Astrocyte (in vitro differentiated cells and primary cell): ENCODE data around the gene ROR2. TPM values are rescaled to one million over a fixed set of nuclear protein-coding genes. Genes with fewer than 3 reads are reported as not detected.
A peak's percentile ranks its signal among the peaks of the same experiment; 100 is the strongest.

Source experiments
- DNase-seq: peaks from one replicate; pipeline ENCODE4 v3.0.0-alpha.2; 2010; ENCODE audit warnings: low read depth
- FAIRE-seq: peaks from 2 replicates; lab custom pipeline; 2011; peaks lifted over from hg19 to GRCh38; lab: Jason Lieb, UNC
- H2AFZ ChIP-seq: 2 replicates; pipeline ENCODE4 v1.6.0; 2012; ENCODE audit warnings: low read depth, low read length, inconsistent platforms
- H3K27ac ChIP-seq: 2 replicates; pipeline ENCODE4 v1.5.1; 2011; ENCODE audit warnings: low read depth, low read length, inconsistent platforms
- H3K27me3 ChIP-seq: 2 replicates; pipeline ENCODE4 v1.6.0; 2011; ENCODE audit warnings: low read length, inconsistent platforms; ENCODE audit not compliant: insufficient read depth
- H3K36me3 ChIP-seq: 2 replicates; pipeline ENCODE4 v1.5.1; 2011; ENCODE audit warnings: low read length, inconsistent platforms; ENCODE audit not compliant: insufficient read depth
- H3K4me1 ChIP-seq: 2 replicates; pipeline ENCODE4 v1.5.1; 2011; ENCODE audit warnings: low read length, inconsistent platforms; ENCODE audit not compliant: insufficient read depth
- H3K4me2 ChIP-seq: 2 replicates; pipeline ENCODE4 v1.6.0; 2012; ENCODE audit warnings: low read length, inconsistent platforms
- H3K4me3 ChIP-seq: 2 replicates; pipeline ENCODE4 v1.5.1; 2011; ENCODE audit warnings: low read depth, mild to moderate bottlenecking, low read length, inconsistent platforms; ENCODE audit not compliant: insufficient read depth
- H3K79me2 ChIP-seq: 2 replicates; pipeline ENCODE4 v1.6.0; 2012; ENCODE audit warnings: mild to moderate bottlenecking, low read length, inconsistent platforms; ENCODE audit not compliant: insufficient read depth
- H3K9ac ChIP-seq: 2 replicates; pipeline ENCODE4 v1.6.0; 2012; ENCODE audit warnings: mild to moderate bottlenecking, low read length, inconsistent platforms
- H3K9me3 ChIP-seq: 2 replicates; pipeline ENCODE4 v1.5.1; 2012; ENCODE audit warnings: low read depth, mild to moderate bottlenecking, low read length, inconsistent platforms; ENCODE audit not compliant: insufficient read depth
- H4K20me1 ChIP-seq: 2 replicates; pipeline ENCODE4 v1.6.0; 2012; ENCODE audit warnings: low read length, inconsistent platforms; ENCODE audit not compliant: insufficient read depth
- H3K27ac Mint-ChIP-seq: one replicate; pipeline ENCODE4 v1.8.0; 2021; ENCODE audit warnings: mild to moderate bottlenecking, mixed read lengths; ENCODE audit not compliant: unreplicated experiment
- H3K27me3 Mint-ChIP-seq: one replicate; pipeline ENCODE4 v1.8.0; 2021; ENCODE audit warnings: low read depth, mixed read lengths; ENCODE audit not compliant: unreplicated experiment
- H3K36me3 Mint-ChIP-seq: one replicate; pipeline ENCODE4 v1.8.0; 2021; ENCODE audit warnings: low read depth, mixed read lengths; ENCODE audit not compliant: unreplicated experiment
- H3K4me1 Mint-ChIP-seq: one replicate; pipeline ENCODE4 v1.8.0; 2021; ENCODE audit warnings: low read depth, mixed read lengths; ENCODE audit not compliant: unreplicated experiment
- H3K4me3 Mint-ChIP-seq: one replicate; pipeline ENCODE4 v1.8.0; 2021; ENCODE audit warnings: mild to moderate bottlenecking, moderate library complexity, mixed read lengths; ENCODE audit not compliant: unreplicated experiment
- H3K9me3 Mint-ChIP-seq: one replicate; pipeline ENCODE4 v1.8.0; 2021; ENCODE audit warnings: mild to moderate bottlenecking, mixed read lengths; ENCODE audit not compliant: unreplicated experiment
- EZH2 ChIP-seq: IDR thresholded peaks from 2 replicates; pipeline ENCODE4 v1.6.1; 2012; ENCODE audit warnings: mild to moderate bottlenecking, low read length, inconsistent platforms; ENCODE audit not compliant: insufficient read depth
- total RNA-seq: library from RNA; stranded (reverse); gene quantifications from 2 replicates; pipeline ENCODE4 v1.2.1, GENCODE V29; 2021
- TF ChIP-seq, protein P1 (sequence below): IDR thresholded peaks from 2 replicates; pipeline ENCODE4 v1.5.1; 2011; ENCODE audit warnings: low read depth, mild to moderate bottlenecking, inconsistent platforms, low read length, moderate library complexity; ENCODE audit not compliant: insufficient read depth

Gene ROR2
- total RNA-seq, 1 donor from 2014 or later, result 4.9 TPM

- Mint-ChIP-seq H3K4me1 (peaks cover 5% of the 10 kb centered on the region), H3K36me3 (no peaks in the 10 kb centered on the region), H3K9me3 (no peaks in the 10 kb centered on the region), H3K4me3 (no peak overlapping the region), H3K27me3 (peaks cover 10% of the 10 kb centered on the region), H3K27ac (no peak overlapping the region)
- Histone ChIP-seq H3K4me1 (no peaks in the 10 kb centered on the region), H3K79me2 (no peaks in the 10 kb centered on the region), H3K4me2 (no peak overlapping the region), H3K36me3 (no peaks in the 10 kb centered on the region), H3K4me3 (no peak overlapping the region), H3K27ac (no peak overlapping the region), H2AFZ (no peak overlapping the region), H3K9me3 (no peaks in the 10 kb centered on the region), H4K20me1 (no peaks in the 10 kb centered on the region), H3K27me3 (no peaks in the 10 kb centered on the region), H3K9ac (no peak overlapping the region)
- no peak for TF ChIP-seq EZH2
- TF ChIP-seq, protein P1, sequence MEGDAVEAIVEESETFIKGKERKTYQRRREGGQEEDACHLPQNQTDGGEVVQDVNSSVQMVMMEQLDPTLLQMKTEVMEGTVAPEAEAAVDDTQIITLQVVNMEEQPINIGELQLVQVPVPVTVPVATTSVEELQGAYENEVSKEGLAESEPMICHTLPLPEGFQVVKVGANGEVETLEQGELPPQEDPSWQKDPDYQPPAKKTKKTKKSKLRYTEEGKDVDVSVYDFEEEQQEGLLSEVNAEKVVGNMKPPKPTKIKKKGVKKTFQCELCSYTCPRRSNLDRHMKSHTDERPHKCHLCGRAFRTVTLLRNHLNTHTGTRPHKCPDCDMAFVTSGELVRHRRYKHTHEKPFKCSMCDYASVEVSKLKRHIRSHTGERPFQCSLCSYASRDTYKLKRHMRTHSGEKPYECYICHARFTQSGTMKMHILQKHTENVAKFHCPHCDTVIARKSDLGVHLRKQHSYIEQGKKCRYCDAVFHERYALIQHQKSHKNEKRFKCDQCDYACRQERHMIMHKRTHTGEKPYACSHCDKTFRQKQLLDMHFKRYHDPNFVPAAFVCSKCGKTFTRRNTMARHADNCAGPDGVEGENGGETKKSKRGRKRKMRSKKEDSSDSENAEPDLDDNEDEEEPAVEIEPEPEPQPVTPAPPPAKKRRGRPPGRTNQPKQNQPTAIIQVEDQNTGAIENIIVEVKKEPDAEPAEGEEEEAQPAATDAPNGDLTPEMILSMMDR, result no peak
- no peak for DNase-seq
- FAIRE-seq, result no peak
Observed at GRCh38 chr9:91736311-91736710, 213.7 kb downstream of the ROR2 start.

GRCh38 chr9:91735049-91735448 lies 215.0 kb downstream of the ROR2 start:
- Histone ChIP-seq H3K27ac (no peak overlapping the region), H3K4me3 (no peak overlapping the region)
- DNase-seq, result no peak

GRCh38 chr9:91734371-91734981 lies 215.6 kb downstream of the ROR2 start:
- H3K9me3 ChIP-seq, result no peaks in the 10 kb centered on the region
- H3K36me3 ChIP-seq, result no peaks in the 10 kb centered on the region
- H2AFZ ChIP-seq, result peak overlapping the region; percentile 13
- H3K79me2 ChIP-seq, result no peaks in the 10 kb centered on the region
- no peak overlapping the region for H3K4me3 ChIP-seq
- Mint-ChIP-seq H3K9me3 (no peaks in the 10 kb centered on the region), H3K27ac (no peak overlapping the region), H3K36me3 (no peaks in the 10 kb centered on the region), H3K27me3 (peaks cover 10% of the 10 kb centered on the region), H3K4me3 (no peak overlapping the region), H3K4me1 (peaks cover under 1% of the 10 kb centered on the region)
- no peak overlapping the region for H3K4me2 ChIP-seq
- no peaks in the 10 kb centered on the region for H3K27me3 ChIP-seq
- no peak overlapping the region for H3K9ac ChIP-seq
- TF ChIP-seq, protein P1, result peak; percentile 96
- no peak for TF ChIP-seq EZH2
- H3K27ac ChIP-seq, result no peak overlapping the region
- no peaks in the 10 kb centered on the region for H3K4me1 ChIP-seq
- no peaks in the 10 kb centered on the region for H4K20me1 ChIP-seq
- peak; percentile 74 for FAIRE-seq
- no peak for DNase-seq

More at GRCh38 chr9:91735049-91735448, 215.0 kb downstream of the ROR2 start:
- Histone ChIP-seq H2AFZ (no peak overlapping the region), H3K79me2 (no peaks in the 10 kb centered on the region), H3K36me3 (no peaks in the 10 kb centered on the region), H3K4me1 (no peaks in the 10 kb centered on the region), H3K27me3 (no peaks in the 10 kb centered on the region), H3K9ac (no peak overlapping the region), H3K4me2 (no peak overlapping the region), H4K20me1 (no peaks in the 10 kb centered on the region), H3K9me3 (no peaks in the 10 kb centered on the region)
- TF ChIP-seq, protein P1, result no peak
- TF ChIP-seq EZH2, result no peak
- Mint-ChIP-seq H3K4me1 (no peaks in the 10 kb centered on the region), H3K9me3 (no peaks in the 10 kb centered on the region), H3K4me3 (no peak overlapping the region), H3K27me3 (peaks cover 10% of the 10 kb centered on the region), H3K27ac (no peak overlapping the region), H3K36me3 (no peaks in the 10 kb centered on the region)
- FAIRE-seq, result no peak
